Thyroid gland (tissue), 4 donors: ENCODE measurements around the gene HDAC7. TPM values are rescaled to one million over a fixed set of nuclear protein-coding genes. Genes with fewer than 3 reads are reported as not detected.

Source experiments
- DNase-seq, 2 donors: peaks; one replicate each; pipeline ENCODE4 v3.0.0-alpha.2; 2019
- H3K27ac ChIP-seq, 3 donors: fragments of 200-600 bp; sonication (generic); 1 replicate in 2 of 3; 2 replicates in 1 of 3; pipeline ENCODE4 v1.5.1; 2016 to 2019; ENCODE audit warnings: mild to moderate bottlenecking in 1 of 3, moderate library complexity in 1 of 3
- H3K27me3 ChIP-seq: fragments of 200-600 bp; sonication (generic); one replicate; pipeline ENCODE4 v1.5.1; 2019
- H3K36me3 ChIP-seq, 2 donors: fragments of 200-600 bp; sonication (generic); one replicate each; pipeline ENCODE4 v1.5.1; 2016 to 2019
- H3K4me1 ChIP-seq, 2 donors: fragments of 200-600 bp; sonication (generic); one replicate each; pipeline ENCODE4 v1.5.1; 2017 to 2019
- H3K4me3 ChIP-seq, 3 donors: fragments of 200-600 bp; sonication (generic); replicated peaks in 1 of 3; 1 replicate in 2 of 3; 2 replicates in 1 of 3; pipeline ENCODE4 v1.5.1; 2016; ENCODE audit warnings: mild to moderate bottlenecking in 1 of 3
- H3K9me3 ChIP-seq: fragments of 200-600 bp; sonication (generic); one replicate; pipeline ENCODE4 v1.5.1; 2017
- CTCF ChIP-seq, 6 experiments: fragments of 200-600 bp in 3 of 6; fragments of 450-650 bp in 3 of 6; sonication (generic) in 3 of 6; IDR thresholded peaks; one replicate each; pipeline ENCODE4 v1.5.1; 2016 to 2019; ENCODE audit warnings: antibody characterized with exemption in 6 of 6, mild to moderate bottlenecking in 2 of 6, inconsistent platforms in 1 of 6, moderate library complexity in 1 of 6
- POLR2A ChIP-seq, 2 donors: fragments of 450-650 bp; IDR thresholded peaks; one replicate each; pipeline ENCODE4 v1.6.1; 2017; ENCODE audit warnings: antibody characterized with exemption in 2 of 2, mild to moderate bottlenecking in 2 of 2, moderate library complexity in 1 of 2
- WGBS, 2 donors: methylation state at CpG; one replicate each; pipeline ENCODE4 v1.1.5; 2017; 5-methylcytosine and 5-hydroxymethylcytosine counted together
- intact Hi-C: fragments of 100-400 bp; cut with DNase I; formaldehyde crosslinking; loops from one replicate; pipeline ENCODE4 v1.15.1; 2023
- total RNA-seq, 4 donors: library from RNA; depleted of rRNA; stranded (reverse); fragments of >200 nt; gene quantifications; one replicate each; pipeline ENCODE4 v1.2.3, GENCODE V29; 2016

The HDAC7 gene
- total RNA-seq, 4 donors from 2014 or later = 44.5 to 61.9 (median 52.6) TPM

GRCh38 chr12:47840571-47840970, 20.9 kb upstream of the HDAC7 start:
- intact Hi-C loops = no loop called here
- no peaks in the 10 kb centered on the region for H3K27me3 ChIP-seq
- no peak overlapping the region for H3K4me3 ChIP-seq
- no peak for DNase-seq
- no peaks in the 10 kb centered on the region for H3K36me3 ChIP-seq
- TF ChIP-seq CTCF (IDR thresholded peaks at IDR 0.05) = no peak
- no peak overlapping the region for H3K27ac ChIP-seq
- 95 to 96% methylated on average over 1 of the region's 1 CpG for WGBS, 2 donors
- H3K9me3 ChIP-seq = no peaks in the 10 kb centered on the region
- H3K4me1 ChIP-seq = peaks cover 5 to 18% of the 10 kb centered on the region in 2 donors

- no peak overlapping the region for H3K4me3 ChIP-seq
- DNase-seq = no peak
- intact Hi-C loops = loop anchor here (2.0 to 10.0 kb wide), 2 partner anchors 55 to 125 kb away; no protein-coding TSS in a partner anchor
- no peaks in the 10 kb centered on the region for H3K9me3 ChIP-seq
- H3K36me3 ChIP-seq = no peaks in the 10 kb centered on the region
- H3K27ac ChIP-seq = no peak overlapping the region
- peaks cover 9 to 19% of the 10 kb centered on the region in 2 donors for H3K4me1 ChIP-seq
- TF ChIP-seq POLR2A (IDR thresholded peaks at IDR 0.05) (no peak), CTCF (IDR thresholded peaks at IDR 0.05) (no peak)
- 88 to 91% methylated on average over 7 to 8 of the region's 8 CpGs for WGBS, 2 donors
- no peaks in the 10 kb centered on the region for H3K27me3 ChIP-seq
Observed at GRCh38 chr12:47839214-47839876, 19.6 kb upstream of the HDAC7 start.

GRCh38 chr12:47838286-47838931, 18.7 kb upstream of the HDAC7 start:
- Histone ChIP-seq H3K27me3 (no peaks in the 10 kb centered on the region), H3K36me3 (no peaks in the 10 kb centered on the region), H3K4me3 (no peak overlapping the region), H3K4me1 (peaks cover 9 to 17% of the 10 kb centered on the region in 2 donors), H3K27ac (no peak overlapping the region), H3K9me3 (no peaks in the 10 kb centered on the region)
- DNase-seq = peak; percentile 39 to 42
- intact Hi-C loops = loop anchor here (2.0 to 10.0 kb wide), 2 partner anchors 54 to 124 kb away; no protein-coding TSS in a partner anchor
- TF ChIP-seq POLR2A (IDR thresholded peaks at IDR 0.05) (no peak), CTCF (IDR thresholded peaks at IDR 0.05) (peak in 4 of 6 experiments; percentile 23 to 65 (median 38))
- 39 to 46% methylated on average over 9 of the region's 10 CpGs for WGBS, 2 donors

- WGBS, 2 donors = 57 to 59% methylated on average over 13 of the region's 13 CpGs
- intact Hi-C loops = loop anchor here (2.0 to 10.0 kb wide), 2 partner anchors 53 to 123 kb away; no protein-coding TSS in a partner anchor
- no peak overlapping the region for H3K27ac ChIP-seq
- peaks cover 9 to 17% of the 10 kb centered on the region in 2 donors for H3K4me1 ChIP-seq
- H3K27me3 ChIP-seq = no peaks in the 10 kb centered on the region
- H3K4me3 ChIP-seq = no peak overlapping the region
- DNase-seq = peak; percentile 71 to 83
- H3K9me3 ChIP-seq = no peaks in the 10 kb centered on the region
- TF ChIP-seq CTCF (IDR thresholded peaks at IDR 0.05) = peak; percentile 85 to 95 (median 89)
- no peak for TF ChIP-seq POLR2A (IDR thresholded peaks at IDR 0.05)
- H3K36me3 ChIP-seq = no peaks in the 10 kb centered on the region
Observed at GRCh38 chr12:47837190-47838171, 17.8 kb upstream of the HDAC7 start.
